Mucosa of rectum (tissue), 2 donors: Measurements from ENCODE around the gene SNAI1.
"Not testable (repeated sequence)": the region's sequence is repeated elsewhere in the genome, so short reads cannot be mapped to it uniquely, and the experiment has no call there.

Experiments used
- H3K27ac ChIP-seq, 2 donors: one replicate each; pipeline ENCODE4 v1.7.0; 2013; ENCODE audit warnings: inconsistent platforms in 2 of 2, low read depth in 2 of 2, low read length in 2 of 2
- H3K27me3 ChIP-seq, 2 donors: one replicate each; pipeline ENCODE4 v1.7.0; 2013; ENCODE audit warnings: low read length in 2 of 2; ENCODE audit not compliant: control insufficient read depth in 2 of 2, insufficient read depth in 2 of 2
- H3K36me3 ChIP-seq, 2 donors: one replicate each; pipeline ENCODE4 v1.7.0; 2013; ENCODE audit warnings: low read length in 2 of 2; ENCODE audit not compliant: control insufficient read depth in 2 of 2, insufficient read depth in 2 of 2
- H3K4me1 ChIP-seq, 2 donors: one replicate each; pipeline ENCODE4 v1.7.0; 2013; ENCODE audit warnings: low read length in 2 of 2, mild to moderate bottlenecking in 1 of 2; ENCODE audit not compliant: control insufficient read depth in 2 of 2, insufficient read depth in 2 of 2
- H3K4me3 ChIP-seq, 2 donors: one replicate each; pipeline ENCODE4 v1.7.0; 2013; ENCODE audit warnings: low read length in 2 of 2
- H3K9ac ChIP-seq, 2 donors: one replicate each; pipeline ENCODE4 v1.7.0; 2013; ENCODE audit warnings: low read length in 2 of 2, low read depth in 1 of 2, mild to moderate bottlenecking in 1 of 2
- H3K9me3 ChIP-seq, 2 donors: one replicate each; pipeline ENCODE4 v1.7.0; 2013; ENCODE audit warnings: low read length in 2 of 2; ENCODE audit not compliant: control insufficient read depth in 2 of 2
- donor health status: healthy.
- donor health status: Normal muscosa, but diverticular disease.

Gene SNAI1

DNA sequence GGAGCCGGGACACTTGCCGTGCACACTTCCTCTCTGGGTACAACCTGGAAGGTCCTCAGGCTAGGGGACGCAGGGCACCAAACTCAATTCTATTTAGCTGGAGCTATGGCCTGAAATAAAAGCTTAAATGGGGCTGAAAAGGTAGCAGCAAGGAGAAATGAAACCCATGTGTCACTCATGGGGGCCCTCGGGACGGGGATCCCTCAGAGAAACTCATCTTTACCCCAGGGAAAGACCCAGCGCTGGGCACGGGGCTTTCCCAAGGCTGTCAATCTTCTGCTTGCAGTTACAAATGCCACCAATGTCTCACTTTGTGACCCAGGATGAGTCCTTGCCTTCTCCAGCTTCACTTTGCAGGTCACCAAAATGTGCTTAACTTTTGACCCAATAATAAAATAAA, 16.5 kb downstream of the SNAI1 start:
- no peaks in the 10 kb centered on the region for H3K9me3 ChIP-seq
- peaks cover 0 to 3% of the 10 kb centered on the region in 2 donors for H3K27me3 ChIP-seq
- H3K9ac ChIP-seq = no peak overlapping the region
- no peaks in the 10 kb centered on the region for H3K4me1 ChIP-seq
- no peak overlapping the region for H3K4me3 ChIP-seq
- H3K36me3 ChIP-seq = no peaks in the 10 kb centered on the region
- H3K27ac ChIP-seq = no peak overlapping the region

DNA sequence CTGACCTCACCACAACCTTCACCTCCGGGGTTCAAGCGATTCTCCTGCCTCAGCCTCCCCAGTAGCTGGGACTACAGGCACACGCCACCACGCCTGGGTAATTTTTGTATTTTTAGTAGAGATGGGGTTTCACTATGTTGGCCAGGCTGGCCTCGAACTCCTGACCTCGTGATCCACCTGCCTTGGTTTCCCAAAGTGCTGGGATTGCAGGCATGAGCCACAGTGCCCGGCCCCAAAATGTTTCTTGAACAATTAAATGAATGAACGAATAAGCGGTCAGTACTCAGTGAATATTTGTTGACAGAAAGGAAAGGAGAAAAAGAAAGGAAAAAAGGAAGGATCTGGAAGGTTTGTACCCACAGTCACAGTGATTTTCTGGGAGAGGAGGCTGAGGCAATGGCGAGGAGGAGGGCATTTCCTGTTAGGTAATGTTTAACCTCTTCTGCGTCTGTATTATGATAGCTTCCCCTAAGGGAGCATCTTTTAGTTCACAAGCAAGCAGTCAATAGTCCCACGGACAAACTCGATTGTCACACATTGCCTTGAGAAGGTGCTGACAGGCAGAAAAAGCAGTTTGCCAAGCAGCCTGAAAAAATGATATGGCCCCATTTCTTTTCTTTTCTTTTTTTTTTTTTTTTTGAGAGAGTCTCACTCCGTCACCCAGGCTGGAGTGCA, 17.9 kb downstream of the SNAI1 start:
- not testable (repeated sequence) for H3K9me3 ChIP-seq, H3K27me3 ChIP-seq, H3K27ac ChIP-seq, H3K4me3 ChIP-seq, H3K9ac ChIP-seq, H3K36me3 ChIP-seq, H3K4me1 ChIP-seq

DNA sequence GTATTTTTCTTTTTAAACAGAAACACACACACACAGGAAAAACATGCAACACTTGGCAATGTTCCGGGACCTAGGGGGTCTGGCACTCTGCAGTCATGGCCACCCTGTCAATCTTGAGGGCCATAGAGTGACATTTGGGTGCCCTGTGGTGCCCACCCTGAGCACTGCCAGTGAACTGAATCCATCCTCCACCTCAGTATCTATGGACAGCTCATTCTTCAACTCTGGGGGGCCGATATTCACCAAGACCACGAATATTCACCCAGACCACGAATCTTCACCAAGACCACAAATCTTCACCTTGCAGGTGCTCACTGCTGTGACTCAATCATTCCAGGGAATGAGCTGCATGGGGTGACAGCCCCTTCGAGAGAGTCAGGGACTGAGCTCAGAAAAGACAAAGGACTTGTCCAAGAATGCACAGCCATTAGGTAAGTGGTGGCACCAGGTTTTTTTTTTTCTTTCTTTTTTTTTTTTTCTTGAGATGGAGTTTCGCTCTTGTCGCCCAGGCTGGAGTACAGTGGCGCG, 19.1 kb downstream of the SNAI1 start:
- no peak overlapping the region for H3K27ac ChIP-seq
- H3K27me3 ChIP-seq = peaks cover 0 to 3% of the 10 kb centered on the region in 2 donors
- H3K36me3 ChIP-seq = no peaks in the 10 kb centered on the region
- no peaks in the 10 kb centered on the region for H3K4me1 ChIP-seq
- no peaks in the 10 kb centered on the region for H3K9me3 ChIP-seq
- H3K9ac ChIP-seq = no peak overlapping the region
- H3K4me3 ChIP-seq = no peak overlapping the region

DNA sequence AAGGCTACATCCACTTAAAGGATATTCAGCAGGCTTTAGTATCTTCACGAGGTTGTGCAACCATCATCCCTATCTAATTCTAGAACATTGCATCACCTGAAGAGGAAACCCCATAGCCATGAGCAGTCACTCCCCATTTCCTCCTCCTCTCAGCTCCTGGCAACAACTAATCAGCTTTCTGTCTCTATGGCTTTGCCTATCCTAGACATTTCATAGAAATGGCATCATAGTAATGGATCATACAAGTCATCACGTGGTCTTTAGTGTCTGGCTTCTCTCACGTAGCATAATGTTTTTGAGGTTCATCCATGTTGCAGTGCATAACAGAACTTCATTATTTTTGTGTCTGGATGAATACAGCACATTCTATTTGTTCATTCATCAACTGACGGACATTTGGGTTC, 20.5 kb downstream of the SNAI1 start:
- Histone ChIP-seq H3K9me3 (no peaks in the 10 kb centered on the region), H3K36me3 (no peaks in the 10 kb centered on the region), H3K27ac (no peak overlapping the region), H3K27me3 (peaks cover 4 to 8% of the 10 kb centered on the region in 2 donors), H3K9ac (no peak overlapping the region), H3K4me3 (no peak overlapping the region), H3K4me1 (no peaks in the 10 kb centered on the region)

DNA sequence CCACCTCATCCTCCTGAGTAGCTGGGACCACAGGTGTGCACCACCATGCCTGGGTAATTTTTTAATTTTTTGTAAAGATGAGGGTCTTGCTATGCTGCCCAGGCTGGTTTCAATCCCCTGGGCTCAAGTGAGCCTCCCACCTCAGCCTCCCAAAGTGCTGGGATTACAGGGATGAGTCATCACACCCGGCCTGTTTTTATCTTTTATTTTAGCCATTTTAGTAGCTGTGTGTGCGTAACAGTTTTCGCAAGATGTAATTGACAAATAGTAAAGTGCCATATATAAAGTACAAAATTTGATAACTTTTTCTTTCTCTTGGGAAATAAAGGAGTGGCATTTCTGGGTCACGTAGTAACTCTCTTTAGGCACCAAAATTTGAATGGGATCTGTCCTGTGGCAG, 21.4 kb downstream of the SNAI1 start:
- H3K9me3 ChIP-seq = no peaks in the 10 kb centered on the region
- no peaks in the 10 kb centered on the region for H3K36me3 ChIP-seq
- no peak overlapping the region for H3K27ac ChIP-seq
- no peaks in the 10 kb centered on the region for H3K4me1 ChIP-seq
- H3K4me3 ChIP-seq = no peak overlapping the region
- H3K27me3 ChIP-seq = peaks cover 4 to 10% of the 10 kb centered on the region in 2 donors
- H3K9ac ChIP-seq = no peak overlapping the region

DNA sequence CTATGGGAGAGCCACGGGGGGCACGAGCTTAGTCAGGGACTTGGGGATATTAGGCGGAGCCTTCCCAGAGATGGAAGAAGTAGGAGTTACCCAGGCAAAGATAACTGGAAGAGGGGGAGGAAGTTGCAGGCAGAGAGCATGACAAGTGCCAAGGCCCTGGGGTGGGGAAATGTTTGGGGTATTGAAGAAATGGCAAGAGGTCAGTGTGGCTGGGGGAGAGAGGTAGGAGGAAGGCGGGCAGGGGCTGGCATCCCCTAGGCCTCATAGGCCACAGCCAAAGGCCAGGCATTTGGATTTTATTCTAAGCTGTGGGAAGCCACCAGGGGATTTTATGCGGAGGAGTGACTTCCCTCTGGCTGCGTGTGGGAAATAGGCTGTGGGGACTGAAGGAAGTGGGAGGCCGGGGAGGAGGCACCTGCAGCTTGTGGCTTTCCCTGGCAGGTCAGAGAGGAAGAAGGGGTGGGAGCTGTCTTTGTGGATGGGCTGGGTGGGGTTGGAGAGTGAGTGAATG, 22.7 kb downstream of the SNAI1 start:
- Histone ChIP-seq H3K9me3 (no peaks in the 10 kb centered on the region), H3K4me1 (no peaks in the 10 kb centered on the region), H3K27ac (no peak overlapping the region), H3K4me3 (no peak overlapping the region), H3K27me3 (peaks cover 7 to 19% of the 10 kb centered on the region in 2 donors), H3K36me3 (no peaks in the 10 kb centered on the region), H3K9ac (no peak overlapping the region)

DNA sequence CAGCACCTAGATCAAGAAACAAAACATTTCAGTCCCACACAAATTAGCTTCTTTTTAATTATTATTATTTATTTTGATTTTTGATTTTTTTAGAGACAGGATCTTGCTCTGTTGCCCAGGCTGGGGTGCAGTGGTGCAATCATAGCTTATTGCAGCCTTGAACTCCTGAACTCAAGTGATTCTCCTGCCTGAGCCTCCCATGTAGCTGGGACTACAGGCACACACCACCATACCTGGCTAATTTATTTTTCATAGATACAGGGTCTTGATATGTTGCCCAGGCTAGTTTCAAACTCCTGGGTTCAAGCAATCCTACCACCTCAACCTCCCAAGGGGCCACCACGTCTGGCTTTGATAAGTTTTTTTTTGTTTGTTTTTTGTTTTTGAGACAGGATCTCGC, 24.6 kb downstream of the SNAI1 start:
- peaks cover 7 to 20% of the 10 kb centered on the region in 2 donors for H3K27me3 ChIP-seq
- H3K4me3 ChIP-seq = no peak overlapping the region

DNA sequence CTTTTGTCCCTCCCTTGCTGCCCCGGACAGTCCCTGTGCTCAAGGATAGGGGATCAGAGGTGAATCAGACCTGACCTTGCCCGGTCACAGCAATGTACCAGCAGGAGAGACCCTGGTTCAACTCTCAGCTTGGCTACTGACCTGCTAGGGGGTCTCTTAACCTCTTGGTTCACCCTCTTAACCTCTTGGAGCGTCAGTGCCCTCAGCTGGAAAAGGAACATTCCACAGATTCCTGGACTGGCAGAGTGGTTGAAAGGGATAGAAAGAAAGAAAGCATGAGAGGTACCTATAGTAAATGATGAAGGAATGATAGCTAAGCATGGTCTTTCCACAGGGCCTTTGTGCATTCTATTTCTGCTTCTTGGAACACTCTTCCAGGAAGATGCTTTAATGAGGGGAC, 25.2 kb downstream of the SNAI1 start:
- Histone ChIP-seq H3K27me3 (peaks cover 7 to 20% of the 10 kb centered on the region in 2 donors), H3K4me1 (no peaks in the 10 kb centered on the region), H3K9ac (no peak overlapping the region), H3K9me3 (no peaks in the 10 kb centered on the region), H3K4me3 (no peak overlapping the region), H3K36me3 (no peaks in the 10 kb centered on the region), H3K27ac (no peak overlapping the region)

More for the DNA sequence above, 24.6 kb downstream of the SNAI1 start:
- Histone ChIP-seq H3K36me3 (no peaks in the 10 kb centered on the region), H3K9me3 (no peaks in the 10 kb centered on the region), H3K27ac (no peak overlapping the region), H3K9ac (no peak overlapping the region), H3K4me1 (no peaks in the 10 kb centered on the region)

DNA sequence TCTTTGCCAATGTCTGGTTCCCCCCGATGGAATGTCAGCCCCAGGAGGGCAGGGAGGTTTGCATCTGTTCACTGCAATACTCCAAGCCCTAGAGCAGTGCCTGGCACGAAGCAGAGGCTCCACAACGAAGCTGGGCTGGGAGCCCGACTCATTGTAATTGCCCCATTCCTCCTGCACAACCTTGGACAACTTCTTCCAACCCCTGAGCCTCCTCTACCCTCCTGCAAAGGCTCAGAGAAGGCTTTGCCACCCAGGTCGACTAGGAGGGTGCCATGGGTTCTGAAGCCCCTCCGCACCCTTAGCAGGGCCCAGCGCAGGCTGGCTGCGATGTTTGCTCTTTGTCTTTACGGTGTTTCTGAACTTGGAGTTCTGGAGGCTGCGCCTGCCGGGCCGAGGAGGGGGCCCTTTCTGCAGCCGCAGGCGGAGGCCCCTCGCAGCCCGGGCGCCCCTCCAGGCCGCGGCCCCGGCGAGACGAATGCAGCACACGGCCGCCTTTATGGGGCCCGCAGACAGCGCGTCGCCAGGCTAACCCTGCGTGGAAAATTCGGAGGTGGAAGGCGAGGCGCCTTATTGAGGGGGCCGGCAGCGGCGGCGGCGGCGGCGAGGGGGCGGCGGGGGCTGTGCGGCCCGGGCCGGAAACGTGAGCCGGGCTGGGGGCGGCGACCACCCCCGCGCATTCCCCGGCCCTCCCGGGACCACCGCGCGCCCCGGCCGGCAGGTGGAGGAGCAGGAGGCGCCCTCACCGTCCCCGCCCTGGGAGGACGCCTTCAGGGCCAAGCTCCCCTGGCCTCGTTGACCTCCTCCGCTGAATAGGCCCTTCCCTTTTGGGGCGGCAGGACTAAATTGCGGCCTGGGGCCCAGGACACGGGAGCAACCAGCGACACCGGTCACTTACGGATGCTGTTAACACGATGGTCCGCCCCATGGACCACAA, 27.0 kb downstream of the SNAI1 start:
- H3K27ac ChIP-seq = no peak overlapping the region
- no peaks in the 10 kb centered on the region for H3K9me3 ChIP-seq
- no peak overlapping the region for H3K9ac ChIP-seq
- no peak overlapping the region for H3K4me3 ChIP-seq
- H3K27me3 ChIP-seq = peaks cover 7 to 17% of the 10 kb centered on the region in 2 donors
- no peaks in the 10 kb centered on the region for H3K36me3 ChIP-seq
- no peaks in the 10 kb centered on the region for H3K4me1 ChIP-seq

DNA sequence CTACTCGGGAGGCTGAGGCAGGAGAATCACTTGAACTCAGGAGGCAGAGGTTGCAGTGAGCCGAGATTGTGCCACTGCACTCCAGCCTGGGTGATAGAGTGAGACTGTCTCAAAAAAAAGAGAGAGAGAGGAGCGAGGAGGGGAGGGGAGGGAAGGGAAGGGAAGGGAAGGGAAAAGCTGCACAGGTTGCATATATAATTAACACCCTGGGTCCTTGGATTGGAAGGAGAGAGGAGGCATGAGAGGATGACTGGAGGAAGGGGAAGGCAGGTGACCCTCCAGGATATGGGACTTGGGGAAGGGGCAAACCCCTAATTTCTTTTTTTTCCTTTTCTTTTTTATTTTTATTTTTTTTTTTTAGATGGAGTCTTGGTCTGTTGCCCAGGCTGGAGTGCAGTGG, 28.8 kb downstream of the SNAI1 start:
- H3K36me3 ChIP-seq, H3K9ac ChIP-seq, H3K27ac ChIP-seq, H3K4me3 ChIP-seq, H3K9me3 ChIP-seq, H3K4me1 ChIP-seq: not testable (repeated sequence)
- peaks cover 7 to 17% of the 10 kb centered on the region in 2 donors for H3K27me3 ChIP-seq
